ENCODE results near the gene CRHR1.

The CRHR1 gene

DNA sequence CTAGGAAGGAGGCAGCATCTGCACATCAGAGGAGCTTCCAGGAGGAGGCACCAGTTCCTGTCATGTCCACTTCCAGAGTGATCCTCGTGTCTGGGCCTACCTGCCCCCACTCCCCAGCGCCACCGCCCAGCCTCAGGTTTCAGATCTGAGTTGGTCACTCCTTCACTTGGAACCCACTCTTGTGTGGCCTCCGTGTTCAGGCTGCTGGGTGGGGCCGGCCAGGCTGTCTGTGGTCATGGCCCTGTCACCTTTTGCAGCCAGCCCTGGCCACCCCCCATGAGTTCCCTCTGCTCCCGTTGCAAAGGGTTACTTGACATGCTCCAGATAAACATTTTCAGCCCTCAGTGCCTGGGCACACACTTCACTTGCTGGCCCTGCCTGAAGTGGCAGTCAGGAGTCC lies 33.9 kb downstream of the CRHR1 start:
- H2BK5ac ChIP-seq (ENCODE audit: low read depth, low read length, poor library complexity), result no peak overlapping the region
- no peaks in the 10 kb centered on the region for H3K79me2 ChIP-seq (ENCODE audit: control insufficient read depth, insufficient read depth, low read length, poor library complexity)
- H3K9ac ChIP-seq (ENCODE audit: low read length), result no peak overlapping the region
- H3K79me1 ChIP-seq (ENCODE audit: low read length), result no peaks in the 10 kb centered on the region
- no peak overlapping the region for H4K12ac ChIP-seq (ENCODE audit: low read depth, low read length)
- no peak overlapping the region for H2AK5ac ChIP-seq (ENCODE audit: low read length)
- no peaks in the 10 kb centered on the region for H3K36me3 ChIP-seq (ENCODE audit: control insufficient read depth in 1 of 2, insufficient read depth in 2 of 2, low read length in 2 of 2)
- no peak overlapping the region for H2BK12ac ChIP-seq (ENCODE audit: low read length)
- H3K4me3 ChIP-seq (ENCODE audit: low read depth, low read length), result no peak overlapping the region
- no peak overlapping the region for H3K14ac ChIP-seq (ENCODE audit: low read length)
- H3K4me2 ChIP-seq (ENCODE audit: low read length), result no peak overlapping the region
- H3K27me3 ChIP-seq (ENCODE audit: insufficient read depth, low read length), result no peaks in the 10 kb centered on the region
- H3K4me1 ChIP-seq (ENCODE audit: control insufficient read depth in 1 of 2, insufficient read depth in 2 of 2, low read length in 2 of 2), result no peaks in the 10 kb centered on the region
- no peak overlapping the region for H3K27ac ChIP-seq (ENCODE audit: low read depth, low read length)
- no CpG with 5 or more reads among the region's 6 CpGs for WGBS (ENCODE audit: extremely low coverage, insufficient coverage, insufficient read length)
- H4K8ac ChIP-seq (ENCODE audit: low read depth, low read length), result no peak overlapping the region
- H3K4ac ChIP-seq (ENCODE audit: low read depth, low read length), result no peak overlapping the region
- peaks cover 2% of the 10 kb centered on the region for H3K9me3 ChIP-seq (ENCODE audit: insufficient read depth, low read depth, low read length)
- no peak overlapping the region for H3K23ac ChIP-seq (ENCODE audit: low read length)
- H2AFZ ChIP-seq (ENCODE audit: insufficient read depth, low read length, poor library complexity), result no peak overlapping the region
- H4K91ac ChIP-seq (ENCODE audit: low read depth, low read length), result no peak overlapping the region
- no peak overlapping the region for H2BK120ac ChIP-seq (ENCODE audit: insufficient read depth, low read length, poor library complexity)
- no peak for DNase-seq
- H3K18ac ChIP-seq (ENCODE audit: low read length), result no peak overlapping the region

DNA sequence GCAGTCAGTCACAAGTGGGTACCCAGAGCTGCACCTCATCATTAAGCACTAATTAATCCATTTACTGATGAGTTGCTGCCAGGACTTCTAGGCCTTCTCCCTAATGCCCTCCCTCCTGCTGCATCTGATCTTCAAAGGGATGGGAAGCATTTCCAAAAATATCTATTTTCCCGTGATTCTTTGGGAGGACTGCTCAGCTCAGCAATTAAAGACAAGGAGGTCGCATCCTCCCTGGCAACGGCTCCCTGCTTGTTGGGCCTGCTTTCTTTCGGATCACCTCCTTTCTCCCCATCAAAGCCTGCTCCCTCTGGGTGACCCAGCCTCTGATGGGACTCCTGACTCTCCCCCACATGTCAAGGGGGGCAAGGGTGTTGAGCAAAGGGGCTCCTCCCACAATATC lies 34.6 kb downstream of the CRHR1 start:
- H3K4ac ChIP-seq (ENCODE audit: low read depth, low read length), result no peak overlapping the region
- no peak overlapping the region for H3K14ac ChIP-seq (ENCODE audit: low read length)
- no peaks in the 10 kb centered on the region for H3K79me1 ChIP-seq (ENCODE audit: low read length)
- H3K9ac ChIP-seq (ENCODE audit: low read length), result no peak overlapping the region
- H2AFZ ChIP-seq (ENCODE audit: insufficient read depth, low read length, poor library complexity), result no peak overlapping the region
- H2BK12ac ChIP-seq (ENCODE audit: low read length), result no peak overlapping the region
- H3K79me2 ChIP-seq (ENCODE audit: control insufficient read depth, insufficient read depth, low read length, poor library complexity), result no peaks in the 10 kb centered on the region
- no peak overlapping the region for H3K4me3 ChIP-seq (ENCODE audit: low read depth, low read length)
- no peak overlapping the region for H4K8ac ChIP-seq (ENCODE audit: low read depth, low read length)
- H4K91ac ChIP-seq (ENCODE audit: low read depth, low read length), result no peak overlapping the region
- no peaks in the 10 kb centered on the region for H3K27me3 ChIP-seq (ENCODE audit: insufficient read depth, low read length)
- H3K27ac ChIP-seq (ENCODE audit: low read depth, low read length), result no peak overlapping the region
- no peak overlapping the region for H2AK5ac ChIP-seq (ENCODE audit: low read length)
- H3K4me1 ChIP-seq (ENCODE audit: control insufficient read depth in 1 of 2, insufficient read depth in 2 of 2, low read length in 2 of 2), result no peaks in the 10 kb centered on the region
- H3K4me2 ChIP-seq (ENCODE audit: low read length), result no peak overlapping the region
- DNase-seq, result no peak
- no peak overlapping the region for H3K23ac ChIP-seq (ENCODE audit: low read length)
- no peak overlapping the region for H3K18ac ChIP-seq (ENCODE audit: low read length)
- WGBS (ENCODE audit: extremely low coverage, insufficient coverage, insufficient read length), result no CpG with 5 or more reads among the region's 4 CpGs
- H3K36me3 ChIP-seq (ENCODE audit: control insufficient read depth in 1 of 2, insufficient read depth in 2 of 2, low read length in 2 of 2), result no peaks in the 10 kb centered on the region
- H3K9me3 ChIP-seq (ENCODE audit: insufficient read depth, low read depth, low read length), result peaks cover 2% of the 10 kb centered on the region
- no peak overlapping the region for H2BK120ac ChIP-seq (ENCODE audit: insufficient read depth, low read length, poor library complexity)
- no peak overlapping the region for H2BK5ac ChIP-seq (ENCODE audit: low read depth, low read length, poor library complexity)
- H4K12ac ChIP-seq (ENCODE audit: low read depth, low read length), result no peak overlapping the region

DNA sequence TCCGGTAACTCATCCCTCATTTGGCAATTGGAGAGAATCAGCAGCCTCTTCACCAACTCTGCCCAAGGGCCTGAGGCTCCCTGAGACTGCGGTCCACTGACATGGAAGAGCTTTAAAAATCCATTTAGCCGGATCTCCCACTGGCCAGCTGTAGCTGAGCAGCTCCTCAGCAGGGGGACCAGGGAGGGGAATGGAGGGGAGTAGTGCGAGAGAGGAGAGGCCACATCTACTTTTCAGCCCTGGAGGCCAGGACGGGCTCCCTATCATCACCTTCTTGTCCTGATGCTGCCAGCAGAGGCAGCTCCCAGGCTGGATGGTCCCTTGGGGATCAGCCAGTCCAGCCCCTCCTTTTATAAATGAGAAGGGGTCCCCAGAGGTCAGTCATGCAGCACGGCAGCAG lies 35.5 kb downstream of the CRHR1 start:
- no peak overlapping the region for H3K14ac ChIP-seq (ENCODE audit: low read length)
- no peak overlapping the region for H2BK5ac ChIP-seq (ENCODE audit: low read depth, low read length, poor library complexity)
- H2AFZ ChIP-seq (ENCODE audit: insufficient read depth, low read length, poor library complexity), result no peak overlapping the region
- no peak overlapping the region for H4K91ac ChIP-seq (ENCODE audit: low read depth, low read length)
- no peaks in the 10 kb centered on the region for H3K4me1 ChIP-seq (ENCODE audit: control insufficient read depth in 1 of 2, insufficient read depth in 2 of 2, low read length in 2 of 2)
- no peak overlapping the region for H3K27ac ChIP-seq (ENCODE audit: low read depth, low read length)
- no peak overlapping the region for H3K9ac ChIP-seq (ENCODE audit: low read length)
- no peaks in the 10 kb centered on the region for H3K27me3 ChIP-seq (ENCODE audit: insufficient read depth, low read length)
- H3K4ac ChIP-seq (ENCODE audit: low read depth, low read length), result no peak overlapping the region
- H3K79me1 ChIP-seq (ENCODE audit: low read length), result no peaks in the 10 kb centered on the region
- H3K4me2 ChIP-seq (ENCODE audit: low read length), result no peak overlapping the region
- H3K9me3 ChIP-seq (ENCODE audit: insufficient read depth, low read depth, low read length), result peaks cover 2% of the 10 kb centered on the region
- H3K36me3 ChIP-seq (ENCODE audit: control insufficient read depth in 1 of 2, insufficient read depth in 2 of 2, low read length in 2 of 2), result no peaks in the 10 kb centered on the region
- no peak overlapping the region for H3K23ac ChIP-seq (ENCODE audit: low read length)
- no peak overlapping the region for H3K4me3 ChIP-seq (ENCODE audit: low read depth, low read length)
- no peak overlapping the region for H4K12ac ChIP-seq (ENCODE audit: low read depth, low read length)
- no peak overlapping the region for H3K18ac ChIP-seq (ENCODE audit: low read length)
- H2BK120ac ChIP-seq (ENCODE audit: insufficient read depth, low read length, poor library complexity), result no peak overlapping the region
- no peak overlapping the region for H2BK12ac ChIP-seq (ENCODE audit: low read length)
- no CpG with 5 or more reads among the region's 6 CpGs for WGBS (ENCODE audit: extremely low coverage, insufficient coverage, insufficient read length)
- no peaks in the 10 kb centered on the region for H3K79me2 ChIP-seq (ENCODE audit: control insufficient read depth, insufficient read depth, low read length, poor library complexity)
- H2AK5ac ChIP-seq (ENCODE audit: low read length), result no peak overlapping the region
- DNase-seq, result no peak
- H4K8ac ChIP-seq (ENCODE audit: low read depth, low read length), result no peak overlapping the region

DNA sequence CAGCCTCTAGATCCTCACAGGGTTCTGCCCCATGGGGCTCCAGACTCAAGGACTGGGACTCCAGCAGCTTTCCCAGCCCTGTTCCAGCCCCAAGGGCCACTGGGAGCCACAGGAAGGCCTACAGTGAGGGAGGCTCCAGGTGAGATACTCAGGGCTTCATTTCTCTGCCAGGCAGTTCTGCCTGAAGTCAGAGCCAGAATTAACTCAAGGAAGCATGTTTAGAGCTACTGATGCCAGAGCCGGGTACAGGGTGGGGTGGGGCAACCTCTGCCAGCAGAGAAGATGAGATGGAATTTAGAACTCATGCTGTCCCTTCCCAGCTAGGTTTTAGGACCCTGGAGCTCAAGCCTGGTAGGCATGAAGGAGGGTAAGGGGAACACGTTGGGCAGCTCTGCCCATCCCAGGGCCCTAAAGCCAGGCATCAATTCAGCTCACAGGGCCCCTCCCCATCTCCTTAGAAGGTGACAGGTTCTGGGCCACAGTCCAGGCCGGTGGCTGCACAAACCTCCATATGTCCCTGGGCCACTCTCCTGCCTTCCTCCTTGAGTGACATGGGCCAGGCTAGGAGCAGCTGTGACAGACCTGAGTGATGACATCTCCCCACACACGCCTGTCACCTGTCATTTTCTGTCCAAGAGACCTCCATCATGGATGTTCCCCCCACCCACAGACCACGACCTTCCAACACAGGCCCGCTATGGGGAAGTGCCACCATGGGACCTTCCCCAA lies 36.1 kb downstream of the CRHR1 start:
- no peak overlapping the region for H3K27ac ChIP-seq (ENCODE audit: low read depth, low read length)
- no peak overlapping the region for H4K12ac ChIP-seq (ENCODE audit: low read depth, low read length)
- no peak overlapping the region for H3K4me3 ChIP-seq (ENCODE audit: low read depth, low read length)
- no peaks in the 10 kb centered on the region for H3K4me1 ChIP-seq (ENCODE audit: control insufficient read depth in 1 of 2, insufficient read depth in 2 of 2, low read length in 2 of 2)
- H3K9ac ChIP-seq (ENCODE audit: low read length), result no peak overlapping the region
- no peak overlapping the region for H3K4me2 ChIP-seq (ENCODE audit: low read length)
- WGBS (ENCODE audit: extremely low coverage, insufficient coverage, insufficient read length), result no CpG with 5 or more reads among the region's 6 CpGs
- no peak overlapping the region for H2AFZ ChIP-seq (ENCODE audit: insufficient read depth, low read length, poor library complexity)
- no peak overlapping the region for H3K23ac ChIP-seq (ENCODE audit: low read length)
- no peak overlapping the region for H2AK5ac ChIP-seq (ENCODE audit: low read length)
- H2BK120ac ChIP-seq (ENCODE audit: insufficient read depth, low read length, poor library complexity), result no peak overlapping the region
- no peak overlapping the region for H3K18ac ChIP-seq (ENCODE audit: low read length)
- H3K9me3 ChIP-seq (ENCODE audit: insufficient read depth, low read depth, low read length), result peaks cover 2% of the 10 kb centered on the region
- no peak overlapping the region for H2BK5ac ChIP-seq (ENCODE audit: low read depth, low read length, poor library complexity)
- no peak overlapping the region for H2BK12ac ChIP-seq (ENCODE audit: low read length)
- H4K91ac ChIP-seq (ENCODE audit: low read depth, low read length), result no peak overlapping the region
- no peak for DNase-seq
- H3K4ac ChIP-seq (ENCODE audit: low read depth, low read length), result no peak overlapping the region
- H3K14ac ChIP-seq (ENCODE audit: low read length), result no peak overlapping the region
- H4K8ac ChIP-seq (ENCODE audit: low read depth, low read length), result no peak overlapping the region
- H3K79me2 ChIP-seq (ENCODE audit: control insufficient read depth, insufficient read depth, low read length, poor library complexity), result no peaks in the 10 kb centered on the region
- H3K79me1 ChIP-seq (ENCODE audit: low read length), result no peaks in the 10 kb centered on the region
- no peaks in the 10 kb centered on the region for H3K36me3 ChIP-seq (ENCODE audit: control insufficient read depth in 1 of 2, insufficient read depth in 2 of 2, low read length in 2 of 2)
- H3K27me3 ChIP-seq (ENCODE audit: insufficient read depth, low read length), result no peaks in the 10 kb centered on the region

Measured in trophoblast cell (in vitro differentiated cells and primary cell).